ENCODE data around the gene CDC45. TPM values are rescaled to one million over a fixed set of nuclear protein-coding genes. Genes with fewer than 3 reads are reported as not detected.
A peak's percentile ranks its signal among the peaks of the same experiment; 100 is the strongest.

Gene CDC45
- total and polyA plus RNA-seq, 5 experiments from 2014 or later, result 0.69 to 2.7 (median 1.5) TPM; not detected in 1

- POLR2A ChIA-PET, result no interaction called here
- Mint-ChIP-seq H3K36me3 (no peaks in the 10 kb centered on the region), H3K4me1 (no peaks in the 10 kb centered on the region), H3K4me3 (no peak overlapping the region), H3K27ac (no peak overlapping the region), H3K9me3 (peaks cover 0 to 13% (median 2%) of the 10 kb centered on the region in 9 donors), H3K27me3 (peaks cover 0 to 4% (median 0%) of the 10 kb centered on the region in 5 donors)
- DNase-seq (no peak), ATAC-seq (no peak)
These were observed 70.7 kb downstream of the CDC45 start for GRCh38 chr22:19550382-19550781.

- Mint-ChIP-seq H3K9me3 (peaks cover 0 to 13% (median 2%) of the 10 kb centered on the region in 9 donors), H3K27ac (peak overlapping the region in 1 of 10 donors; percentile 69), H3K4me1 (no peaks in the 10 kb centered on the region), H3K4me3 (no peak overlapping the region), H3K27me3 (peaks cover 0 to 4% (median 0%) of the 10 kb centered on the region in 5 donors), H3K36me3 (no peaks in the 10 kb centered on the region)
- DNase-seq (no peak), ATAC-seq (no peak)
- POLR2A ChIA-PET, result no interaction called here
These were observed 73.5 kb downstream of the CDC45 start for GRCh38 chr22:19553201-19553600.

- Mint-ChIP-seq H3K27me3 (peaks cover 0 to 4% (median 0%) of the 10 kb centered on the region in 5 donors), H3K27ac (no peak overlapping the region), H3K36me3 (no peaks in the 10 kb centered on the region), H3K4me3 (no peak overlapping the region), H3K9me3 (peaks cover 0 to 13% (median 2%) of the 10 kb centered on the region in 9 donors), H3K4me1 (peaks cover 0 to 2% (median 0%) of the 10 kb centered on the region in 4 donors)
- POLR2A ChIA-PET, result no interaction called here
- DNase-seq (no peak), ATAC-seq (no peak)
These were observed 75.2 kb downstream of the CDC45 start for GRCh38 chr22:19554834-19555404.

GRCh38 chr22:19555651-19556050, 75.9 kb downstream of the CDC45 start:
- H3K36me3 Mint-ChIP-seq, result no peaks in the 10 kb centered on the region
- H3K4me3 Mint-ChIP-seq, result no peak overlapping the region
- H3K9me3 Mint-ChIP-seq, result peaks cover 0 to 13% (median 2%) of the 10 kb centered on the region in 9 donors
- no peak overlapping the region for H3K27ac Mint-ChIP-seq
- ATAC-seq (no peak), DNase-seq (no peak)
- peaks cover 0 to 4% (median 0%) of the 10 kb centered on the region in 5 donors for H3K27me3 Mint-ChIP-seq
- POLR2A ChIA-PET, result no interaction called here
- H3K4me1 Mint-ChIP-seq, result peaks cover 0 to 2% (median 0%) of the 10 kb centered on the region in 4 donors

- Mint-ChIP-seq H3K4me3 (no peak overlapping the region), H3K9me3 (peaks cover 0 to 13% (median 2%) of the 10 kb centered on the region in 9 donors), H3K27me3 (peaks cover 0 to 4% (median 0%) of the 10 kb centered on the region in 5 donors), H3K36me3 (no peaks in the 10 kb centered on the region), H3K27ac (no peak overlapping the region), H3K4me1 (peaks cover 0 to 3% (median 0%) of the 10 kb centered on the region in 4 donors)
- ATAC-seq (no peak), DNase-seq (no peak)
- POLR2A ChIA-PET, result no interaction called here
These were observed 77.3 kb downstream of the CDC45 start for GRCh38 chr22:19556963-19557545.

- ATAC-seq, result no peak
- POLR2A ChIA-PET, result no interaction called here
These were observed 79.6 kb downstream of the CDC45 start for GRCh38 chr22:19559324-19559811.

GRCh38 chr22:19559956-19560355, 80.2 kb downstream of the CDC45 start:
- no peak overlapping the region for H3K4me3 Mint-ChIP-seq
- H3K36me3 Mint-ChIP-seq, result no peaks in the 10 kb centered on the region
- H3K27ac Mint-ChIP-seq, result no peak overlapping the region
- peaks cover 0 to 3% (median 0%) of the 10 kb centered on the region in 4 donors for H3K4me1 Mint-ChIP-seq
- H3K27me3 Mint-ChIP-seq, result no peaks in the 10 kb centered on the region
- ATAC-seq (no peak), DNase-seq (no peak)
- POLR2A ChIA-PET, result interaction anchor here (0.7 kb wide), 1 partner anchor 59 kb away, joined by 3 read pairs; no protein-coding TSS in a partner anchor
- no peaks in the 10 kb centered on the region for H3K9me3 Mint-ChIP-seq

More at GRCh38 chr22:19559324-19559811, 79.6 kb downstream of the CDC45 start:
- H3K27me3 Mint-ChIP-seq, result peaks cover 0 to under 1% (median 0%) of the 10 kb centered on the region in 5 donors
- H3K9me3 Mint-ChIP-seq, result no peaks in the 10 kb centered on the region
- no peak overlapping the region for H3K27ac Mint-ChIP-seq
- H3K4me3 Mint-ChIP-seq, result no peak overlapping the region
- H3K36me3 Mint-ChIP-seq, result no peaks in the 10 kb centered on the region
- peaks cover 0 to 3% (median 0%) of the 10 kb centered on the region in 4 donors for H3K4me1 Mint-ChIP-seq
- DNase-seq, result no peak

- Mint-ChIP-seq H3K27ac (no peak overlapping the region), H3K27me3 (no peaks in the 10 kb centered on the region), H3K4me1 (peaks cover 0 to 10% (median 0%) of the 10 kb centered on the region in 4 donors), H3K4me3 (no peak overlapping the region), H3K36me3 (no peaks in the 10 kb centered on the region), H3K9me3 (no peaks in the 10 kb centered on the region)
- POLR2A ChIA-PET, result interaction anchor here (1.0 kb wide), 1 partner anchor 21 kb away, joined by 3 read pairs; no protein-coding TSS in a partner anchor
- no peak for ATAC-seq
- no peak for DNase-seq
These were observed 85.9 kb downstream of the CDC45 start for GRCh38 chr22:19565382-19566278.

- Mint-ChIP-seq H3K4me1 (peaks cover 0 to 8% (median 0%) of the 10 kb centered on the region in 4 donors), H3K27me3 (no peaks in the 10 kb centered on the region), H3K4me3 (no peak overlapping the region), H3K9me3 (no peaks in the 10 kb centered on the region), H3K36me3 (no peaks in the 10 kb centered on the region), H3K27ac (no peak overlapping the region)
- POLR2A ChIA-PET, result no interaction called here
- ATAC-seq, result no peak
- no peak for DNase-seq
These were observed 86.8 kb downstream of the CDC45 start for GRCh38 chr22:19566279-19567156.

GRCh38 chr22:19567157-19568009, 87.7 kb downstream of the CDC45 start:
- DNase-seq (no peak), ATAC-seq (no peak)
- Mint-ChIP-seq H3K36me3 (no peaks in the 10 kb centered on the region), H3K27me3 (no peaks in the 10 kb centered on the region), H3K4me3 (no peak overlapping the region), H3K9me3 (no peaks in the 10 kb centered on the region), H3K4me1 (peaks cover 0 to 8% (median 0%) of the 10 kb centered on the region in 4 donors), H3K27ac (peak overlapping the region in 2 of 10 donors; percentile 30 to 79)
- POLR2A ChIA-PET, result no interaction called here
